Measurements from ENCODE around the gene CKLF.

The CKLF gene

GRCh38 chr16:66519482-66520373 lies 32.6 kb upstream of the CKLF start:
- no peak for DNase-seq

GRCh38 chr16:66520406-66521170 lies 31.8 kb upstream of the CKLF start:
- DNase-seq = no peak

GRCh38 chr16:66521252-66521713 lies 31.1 kb upstream of the CKLF start:
- DNase-seq = no peak

- peak; percentile 50 for DNase-seq
Observed at GRCh38 chr16:66521951-66522771, 30.2 kb upstream of the CKLF start.

GRCh38 chr16:66522816-66523590 lies 29.4 kb upstream of the CKLF start:
- no peak for DNase-seq

GRCh38 chr16:66523861-66524354 lies 28.5 kb upstream of the CKLF start:
- no peak for DNase-seq

- DNase-seq = no peak
Observed at GRCh38 chr16:66524601-66525164, 27.7 kb upstream of the CKLF start.

- no peak for DNase-seq
Observed at GRCh38 chr16:66525396-66526180, 26.8 kb upstream of the CKLF start.

GRCh38 chr16:66528294-66528693 lies 24.1 kb upstream of the CKLF start:
- DNase-seq = no peak

GRCh38 chr16:66529475-66529874 lies 22.9 kb upstream of the CKLF start:
- DNase-seq = no peak

- no peak for DNase-seq
Observed at GRCh38 chr16:66534376-66534799, 18.0 kb upstream of the CKLF start.

- DNase-seq = no peak
Observed at GRCh38 chr16:66536525-66536924, 15.9 kb upstream of the CKLF start.

- no peak for DNase-seq
Observed at GRCh38 chr16:66537236-66537635, 15.1 kb upstream of the CKLF start.

- no peak for DNase-seq
Observed at GRCh38 chr16:66538910-66539309, 13.5 kb upstream of the CKLF start.

GRCh38 chr16:66539623-66540469 lies 12.5 kb upstream of the CKLF start:
- DNase-seq = no peak

GRCh38 chr16:66541388-66542355 lies 10.7 kb upstream of the CKLF start:
- DNase-seq = no peak

- DNase-seq = no peak
Observed at GRCh38 chr16:66542396-66542795, 10.0 kb upstream of the CKLF start.

GRCh38 chr16:66543541-66543940 lies 8.8 kb upstream of the CKLF start:
- no peak for DNase-seq

Measured in HCEC 1CT (cell line).